GM23338 (cell line): Measurements from ENCODE around the gene FAHD1. TPM values are rescaled to one million over a fixed set of nuclear protein-coding genes. Genes with fewer than 3 reads are reported as not detected.

ENCODE experiments used
- ATAC-seq: fragments of 200-7000 bp; cut with Tn5 transposase; 3 replicates; pipeline ENCODE4 v1.9.1; 2020
- DNase-seq: peaks from one replicate; pipeline ENCODE4 v3.0.0-alpha.2; 2015; ENCODE audit warnings: low spot score
- H2AFZ ChIP-seq: fragments of 200-600 bp; sonication (generic); 2 replicates; pipeline ENCODE4 v1.8.0; 2016; ENCODE audit warnings: antibody characterized with exemption, mild to moderate bottlenecking, moderate library complexity
- H3F3A ChIP-seq: fragments of 200-600 bp; sonication (generic); replicated peaks from 2 replicates; pipeline ENCODE4 v1.8.0; 2017; ENCODE audit warnings: antibody characterized with exemption, mixed run types, low read depth
- H3K27ac ChIP-seq: fragments of 200-600 bp; sonication (generic); 2 replicates; pipeline ENCODE4 v1.6.1; 2016; ENCODE audit warnings: low read depth
- H3K27me3 ChIP-seq: fragments of 200-600 bp; sonication (generic); 2 replicates; pipeline ENCODE4 v1.8.0; 2016; ENCODE audit warnings: mild to moderate bottlenecking, mixed run types, moderate library complexity; ENCODE audit not compliant: insufficient read depth
- H3K36me3 ChIP-seq: fragments of 200-600 bp; sonication (generic); 2 replicates; pipeline ENCODE4 v1.8.0; 2016; ENCODE audit warnings: mild to moderate bottlenecking; ENCODE audit not compliant: insufficient read depth
- H3K4me1 ChIP-seq: fragments of 200-600 bp; sonication (generic); 2 replicates; pipeline ENCODE4 v1.8.0; 2016; ENCODE audit warnings: mild to moderate bottlenecking, moderate library complexity; ENCODE audit not compliant: insufficient read depth
- H3K4me2 ChIP-seq: fragments of 200-600 bp; sonication (generic); 2 replicates; pipeline ENCODE4 v1.7.1; 2017; ENCODE audit warnings: mixed run types
- H3K4me3 ChIP-seq: fragments of 200-600 bp; sonication (generic); 2 replicates; pipeline ENCODE4 v1.6.1; 2016; ENCODE audit warnings: mixed run types
- H3K79me2 ChIP-seq: fragments of 200-600 bp; sonication (generic); replicated peaks from 2 replicates; pipeline ENCODE4 v1.8.0; 2017; ENCODE audit warnings: mild to moderate bottlenecking; ENCODE audit not compliant: insufficient read depth
- H3K9me2 ChIP-seq: fragments of 200-600 bp; sonication (generic); 2 replicates; pipeline ENCODE4 v1.8.0; 2017; ENCODE audit not compliant: insufficient read depth
- H4K20me1 ChIP-seq: fragments of 200-600 bp; sonication (generic); replicated peaks from 2 replicates; pipeline ENCODE4 v1.8.0; 2017; ENCODE audit warnings: mild to moderate bottlenecking; ENCODE audit not compliant: insufficient read depth
- H3K27ac Mint-ChIP-seq: 2 replicates; pipeline ENCODE4 v1.8.0; 2020; ENCODE audit warnings: inconsistent platforms, mild to moderate bottlenecking, moderate library complexity, mixed read lengths
- H3K27me3 Mint-ChIP-seq: 3 replicates; pipeline ENCODE4 v1.8.0; 2022; ENCODE audit warnings: low read depth, mild to moderate bottlenecking, moderate library complexity, mixed read lengths, inconsistent platforms; ENCODE audit not compliant: insufficient read depth, poor library complexity
- H3K36me3 Mint-ChIP-seq: 3 replicates; pipeline ENCODE4 v1.8.0; 2021; ENCODE audit warnings: low read depth, mild to moderate bottlenecking, inconsistent platforms, moderate library complexity, mixed read lengths
- H3K4me1 Mint-ChIP-seq: 3 replicates; pipeline ENCODE4 v1.8.0; 2020; ENCODE audit warnings: mild to moderate bottlenecking, inconsistent platforms, mixed read lengths
- H3K4me3 Mint-ChIP-seq: 3 replicates; pipeline ENCODE4 v1.8.0; 2021; ENCODE audit warnings: moderate library complexity, mild to moderate bottlenecking, inconsistent platforms, mixed read lengths
- H3K9me3 Mint-ChIP-seq: 3 replicates; pipeline ENCODE4 v1.8.0; 2020; ENCODE audit warnings: moderate library complexity, mild to moderate bottlenecking, inconsistent platforms, mixed read lengths
- CREB1 ChIP-seq: fragments of 250-450 bp; sonication (Bioruptor Pico); IDR thresholded peaks from 2 replicates; pipeline ENCODE4 v1.5.0; 2020; ENCODE audit warnings: low read depth, mild to moderate bottlenecking, moderate library complexity
- EZH2 ChIP-seq: fragments of 200-600 bp; sonication (generic); IDR thresholded peaks from one replicate; pipeline ENCODE4 v1.8.0; 2017; ENCODE audit warnings: antibody characterized with exemption, mild to moderate bottlenecking, low read depth; ENCODE audit not compliant: unreplicated experiment
- EZH2phosphoT487 ChIP-seq: fragments of 200-600 bp; sonication (generic); IDR thresholded peaks from one replicate; pipeline ENCODE4 v1.8.1; 2018; ENCODE audit warnings: antibody characterized with exemption; ENCODE audit not compliant: unreplicated experiment
- JUNB ChIP-seq: IDR thresholded peaks from one replicate; pipeline ENCODE4 v1.6.1; 2016; ENCODE audit warnings: antibody characterized with exemption; ENCODE audit not compliant: unreplicated experiment
- NANOG ChIP-seq: IDR thresholded peaks from 2 replicates; pipeline ENCODE4 v1.6.1; 2016; ENCODE audit warnings: antibody characterized with exemption, borderline replicate concordance
- STAT1 ChIP-seq: IDR thresholded peaks from one replicate; pipeline ENCODE4 v1.6.1; 2016; ENCODE audit warnings: antibody characterized with exemption; ENCODE audit not compliant: unreplicated experiment
- ZNF114 ChIP-seq: fragments of 250-450 bp; sonication (Bioruptor Pico); IDR thresholded peaks from 2 replicates; pipeline ENCODE4 v1.5.0; 2020; ENCODE audit warnings: mild to moderate bottlenecking, moderate library complexity
- ZNF331 ChIP-seq: fragments of 250-450 bp; sonication (Bioruptor Pico); IDR thresholded peaks from 2 replicates; pipeline ENCODE4 v1.5.0; 2020; ENCODE audit warnings: low read depth, mild to moderate bottlenecking, moderate library complexity
- polyA plus RNA-seq: library from polyadenylated mRNA; unstranded; fragments of >200 nt; fragmentation: Nextera tagmentation; extraction: Ambion mirVana; gene quantifications from 2 replicates; pipeline ENCODE4 v1.2.1, GENCODE V29; 2016
- total RNA-seq: library from RNA; depleted of rRNA; stranded (reverse); fragments of >200 nt; shearing (Covaris generic); gene quantifications from 2 replicates; pipeline ENCODE4 v1.2.3, GENCODE V29; 2014
- TF ChIP-seq, protein P1 (sequence below): IDR thresholded peaks from one replicate; pipeline ENCODE4 v1.6.1; 2018; ENCODE audit warnings: antibody characterized with exemption; ENCODE audit not compliant: unreplicated experiment
- TF ChIP-seq, protein P2 (sequence below): IDR thresholded peaks from 2 replicates; pipeline ENCODE4 v1.6.1; 2016; ENCODE audit warnings: antibody characterized with exemption
- TF ChIP-seq, protein P3 (sequence below), 2 experiments: fragments of 200-600 bp in 1 of 2; sonication (generic) in 1 of 2; conservative IDR thresholded peaks; 2 replicates each; pipeline versions ENCODE4 v1.5.1 to v1.6.1; 2016 to 2017; ENCODE audit warnings: antibody characterized with exemption in 2 of 2, low read depth in 2 of 2, mild to moderate bottlenecking in 2 of 2, moderate library complexity in 1 of 2

Gene FAHD1
- total and polyA plus RNA-seq, 2 experiments from 2014 or later: 21.0 to 23.9 TPM

DNA sequence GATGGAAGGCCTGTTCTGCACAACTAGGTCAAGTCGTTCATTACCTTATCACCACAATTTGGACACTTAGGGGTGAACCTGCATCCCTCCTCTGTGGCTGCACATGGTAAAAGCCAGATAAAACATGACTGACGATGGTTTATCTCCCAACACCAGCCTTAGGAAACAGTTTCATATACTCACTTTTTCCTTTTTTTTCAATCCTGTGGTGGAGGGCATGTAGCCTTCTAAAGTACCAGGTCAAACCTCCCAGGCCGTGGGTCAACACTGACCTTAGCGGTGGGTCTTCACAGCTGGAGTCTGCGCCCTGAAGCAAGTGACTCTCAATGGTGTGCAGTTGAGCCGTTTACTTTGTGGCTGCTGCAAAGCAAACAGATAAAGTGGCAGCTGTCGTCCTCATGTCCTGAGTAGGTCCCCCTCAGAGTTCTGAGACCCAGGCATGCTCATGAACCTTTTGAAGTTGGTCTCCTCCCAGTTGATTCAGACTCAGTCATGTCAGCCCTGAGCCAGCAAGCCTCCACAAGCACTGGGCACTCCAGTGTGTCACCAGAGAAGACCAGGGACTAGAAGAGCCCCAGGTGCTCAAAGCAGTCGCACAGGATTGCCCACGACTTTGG is 5.9 kb downstream of the FAHD1 start:
- ATAC-seq: no peak
- Mint-ChIP-seq H3K27ac (no peak overlapping the region), H3K9me3 (no peaks in the 10 kb centered on the region; the same call in 2 of the 3 replicates), H3K4me1 (peaks cover 6% of the 10 kb centered on the region; the same call in 2 of the 3 replicates), H3K4me3 (no peak overlapping the region), H3K36me3 (no peaks in the 10 kb centered on the region), H3K27me3 (peaks cover 8% of the 10 kb centered on the region)
- Histone ChIP-seq H3K36me3 (no peaks in the 10 kb centered on the region), H3F3A (no peaks in the 10 kb centered on the region), H3K27ac (no peak overlapping the region), H3K27me3 (no peaks in the 10 kb centered on the region), H3K4me3 (no peak overlapping the region), H3K79me2 (peaks cover 12% of the 10 kb centered on the region), H3K9me2 (no peaks in the 10 kb centered on the region), H3K4me1 (peaks cover 13% of the 10 kb centered on the region; the same call in 1 of the 2 replicates), H3K4me2 (no peak overlapping the region), H4K20me1 (no peaks in the 10 kb centered on the region; the same call in 1 of the 2 replicates), H2AFZ (no peak overlapping the region)
- TF ChIP-seq STAT1: no peak
- TF ChIP-seq, protein P1, sequence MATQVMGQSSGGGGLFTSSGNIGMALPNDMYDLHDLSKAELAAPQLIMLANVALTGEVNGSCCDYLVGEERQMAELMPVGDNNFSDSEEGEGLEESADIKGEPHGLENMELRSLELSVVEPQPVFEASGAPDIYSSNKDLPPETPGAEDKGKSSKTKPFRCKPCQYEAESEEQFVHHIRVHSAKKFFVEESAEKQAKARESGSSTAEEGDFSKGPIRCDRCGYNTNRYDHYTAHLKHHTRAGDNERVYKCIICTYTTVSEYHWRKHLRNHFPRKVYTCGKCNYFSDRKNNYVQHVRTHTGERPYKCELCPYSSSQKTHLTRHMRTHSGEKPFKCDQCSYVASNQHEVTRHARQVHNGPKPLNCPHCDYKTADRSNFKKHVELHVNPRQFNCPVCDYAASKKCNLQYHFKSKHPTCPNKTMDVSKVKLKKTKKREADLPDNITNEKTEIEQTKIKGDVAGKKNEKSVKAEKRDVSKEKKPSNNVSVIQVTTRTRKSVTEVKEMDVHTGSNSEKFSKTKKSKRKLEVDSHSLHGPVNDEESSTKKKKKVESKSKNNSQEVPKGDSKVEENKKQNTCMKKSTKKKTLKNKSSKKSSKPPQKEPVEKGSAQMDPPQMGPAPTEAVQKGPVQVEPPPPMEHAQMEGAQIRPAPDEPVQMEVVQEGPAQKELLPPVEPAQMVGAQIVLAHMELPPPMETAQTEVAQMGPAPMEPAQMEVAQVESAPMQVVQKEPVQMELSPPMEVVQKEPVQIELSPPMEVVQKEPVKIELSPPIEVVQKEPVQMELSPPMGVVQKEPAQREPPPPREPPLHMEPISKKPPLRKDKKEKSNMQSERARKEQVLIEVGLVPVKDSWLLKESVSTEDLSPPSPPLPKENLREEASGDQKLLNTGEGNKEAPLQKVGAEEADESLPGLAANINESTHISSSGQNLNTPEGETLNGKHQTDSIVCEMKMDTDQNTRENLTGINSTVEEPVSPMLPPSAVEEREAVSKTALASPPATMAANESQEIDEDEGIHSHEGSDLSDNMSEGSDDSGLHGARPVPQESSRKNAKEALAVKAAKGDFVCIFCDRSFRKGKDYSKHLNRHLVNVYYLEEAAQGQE: no peak
- TF ChIP-seq, protein P2, sequence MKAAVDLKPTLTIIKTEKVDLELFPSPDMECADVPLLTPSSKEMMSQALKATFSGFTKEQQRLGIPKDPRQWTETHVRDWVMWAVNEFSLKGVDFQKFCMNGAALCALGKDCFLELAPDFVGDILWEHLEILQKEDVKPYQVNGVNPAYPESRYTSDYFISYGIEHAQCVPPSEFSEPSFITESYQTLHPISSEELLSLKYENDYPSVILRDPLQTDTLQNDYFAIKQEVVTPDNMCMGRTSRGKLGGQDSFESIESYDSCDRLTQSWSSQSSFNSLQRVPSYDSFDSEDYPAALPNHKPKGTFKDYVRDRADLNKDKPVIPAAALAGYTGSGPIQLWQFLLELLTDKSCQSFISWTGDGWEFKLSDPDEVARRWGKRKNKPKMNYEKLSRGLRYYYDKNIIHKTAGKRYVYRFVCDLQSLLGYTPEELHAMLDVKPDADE: no peak
- TF ChIP-seq ZNF114 (CRISPR knock-in tag): no peak
- TF ChIP-seq, protein P3, sequence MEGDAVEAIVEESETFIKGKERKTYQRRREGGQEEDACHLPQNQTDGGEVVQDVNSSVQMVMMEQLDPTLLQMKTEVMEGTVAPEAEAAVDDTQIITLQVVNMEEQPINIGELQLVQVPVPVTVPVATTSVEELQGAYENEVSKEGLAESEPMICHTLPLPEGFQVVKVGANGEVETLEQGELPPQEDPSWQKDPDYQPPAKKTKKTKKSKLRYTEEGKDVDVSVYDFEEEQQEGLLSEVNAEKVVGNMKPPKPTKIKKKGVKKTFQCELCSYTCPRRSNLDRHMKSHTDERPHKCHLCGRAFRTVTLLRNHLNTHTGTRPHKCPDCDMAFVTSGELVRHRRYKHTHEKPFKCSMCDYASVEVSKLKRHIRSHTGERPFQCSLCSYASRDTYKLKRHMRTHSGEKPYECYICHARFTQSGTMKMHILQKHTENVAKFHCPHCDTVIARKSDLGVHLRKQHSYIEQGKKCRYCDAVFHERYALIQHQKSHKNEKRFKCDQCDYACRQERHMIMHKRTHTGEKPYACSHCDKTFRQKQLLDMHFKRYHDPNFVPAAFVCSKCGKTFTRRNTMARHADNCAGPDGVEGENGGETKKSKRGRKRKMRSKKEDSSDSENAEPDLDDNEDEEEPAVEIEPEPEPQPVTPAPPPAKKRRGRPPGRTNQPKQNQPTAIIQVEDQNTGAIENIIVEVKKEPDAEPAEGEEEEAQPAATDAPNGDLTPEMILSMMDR (conservative IDR thresholded peaks at IDR 0.05; ENCODE audit: low read depth in 2 of 2): no peak
- TF ChIP-seq EZH2phosphoT487: no peak
- no peak for TF ChIP-seq NANOG
- DNase-seq: no peak

DNA sequence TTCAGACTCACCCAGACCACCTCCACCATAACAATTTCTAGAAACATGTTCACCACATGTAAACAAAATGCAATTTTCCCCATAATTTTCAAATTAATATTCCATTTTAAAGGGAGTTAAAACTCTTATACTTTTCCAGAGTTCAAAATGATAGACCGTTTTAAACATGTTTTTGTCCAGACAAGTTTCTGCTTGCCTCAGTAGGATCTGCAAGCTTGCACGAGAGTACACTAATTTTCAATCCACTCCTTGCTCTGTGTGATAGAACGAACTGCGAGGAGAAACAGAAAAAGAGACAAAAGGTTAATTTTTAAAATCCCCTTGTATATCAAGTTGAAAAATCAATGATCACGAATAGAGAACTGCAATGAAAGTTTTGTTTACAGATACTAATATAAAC is 7.1 kb downstream of the FAHD1 start:
- no peak for TF ChIP-seq ZNF114 (CRISPR knock-in tag)
- TF ChIP-seq CREB1 (CRISPR knock-in tag): no peak
- no peak for TF ChIP-seq ZNF331
- no peak for TF ChIP-seq JUNB
- no peak for TF ChIP-seq EZH2
- H3K4me3 Mint-ChIP-seq: no peak overlapping the region
- no peak overlapping the region for H3K27ac Mint-ChIP-seq
- Histone ChIP-seq H3K4me1 (0 out of 2 replicates have a peak, but pooled peaks cover 2% of the 10 kb centered on the region), H2AFZ (no peak overlapping the region), H3K4me3 (no peak overlapping the region), H3K4me2 (no peak overlapping the region), H3K79me2 (peaks cover under 1% of the 10 kb centered on the region; the same call in 1 of the 2 replicates), H3K27me3 (no peaks in the 10 kb centered on the region), H3K27ac (no peak overlapping the region), H4K20me1 (no peaks in the 10 kb centered on the region; the same call in 1 of the 2 replicates), H3K36me3 (no peaks in the 10 kb centered on the region), H3F3A (no peaks in the 10 kb centered on the region), H3K9me2 (no peaks in the 10 kb centered on the region)
- no peaks in the 10 kb centered on the region; the same call in 2 of the 3 replicates for H3K9me3 Mint-ChIP-seq
- DNase-seq: no peak
- peaks cover 2% of the 10 kb centered on the region; the same call in 2 of the 3 replicates for H3K4me1 Mint-ChIP-seq
- no peaks in the 10 kb centered on the region for H3K36me3 Mint-ChIP-seq
- peaks cover 8% of the 10 kb centered on the region for H3K27me3 Mint-ChIP-seq
- ATAC-seq: no peak
